Islet precursor cell (in vitro differentiated cells): ENCODE measurements around the gene GIN1.
"Not testable (repeated sequence)": the region's sequence is repeated elsewhere in the genome, so short reads cannot be mapped to it uniquely, and the experiment has no call there.

ENCODE experiments used
- DNase-seq: peaks from one replicate; pipeline ENCODE4 v3.0.0-alpha.2; 2018

GIN1 gene, protein sequence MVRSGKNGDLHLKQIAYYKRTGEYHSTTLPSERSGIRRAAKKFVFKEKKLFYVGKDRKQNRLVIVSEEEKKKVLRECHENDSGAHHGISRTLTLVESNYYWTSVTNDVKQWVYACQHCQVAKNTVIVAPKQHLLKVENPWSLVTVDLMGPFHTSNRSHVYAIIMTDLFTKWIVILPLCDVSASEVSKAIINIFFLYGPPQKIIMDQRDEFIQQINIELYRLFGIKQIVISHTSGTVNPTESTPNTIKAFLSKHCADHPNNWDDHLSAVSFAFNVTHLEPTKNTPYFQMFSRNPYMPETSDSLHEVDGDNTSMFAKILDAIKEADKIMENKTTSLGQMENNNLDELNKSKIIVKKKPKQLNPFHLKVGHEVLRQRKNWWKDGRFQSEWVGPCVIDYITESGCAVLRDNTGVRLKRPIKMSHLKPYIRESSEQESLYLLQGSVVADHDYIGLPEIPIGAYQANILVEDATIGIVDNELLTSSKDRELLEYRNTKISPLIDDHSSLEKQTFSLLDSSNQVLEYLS

DNA sequence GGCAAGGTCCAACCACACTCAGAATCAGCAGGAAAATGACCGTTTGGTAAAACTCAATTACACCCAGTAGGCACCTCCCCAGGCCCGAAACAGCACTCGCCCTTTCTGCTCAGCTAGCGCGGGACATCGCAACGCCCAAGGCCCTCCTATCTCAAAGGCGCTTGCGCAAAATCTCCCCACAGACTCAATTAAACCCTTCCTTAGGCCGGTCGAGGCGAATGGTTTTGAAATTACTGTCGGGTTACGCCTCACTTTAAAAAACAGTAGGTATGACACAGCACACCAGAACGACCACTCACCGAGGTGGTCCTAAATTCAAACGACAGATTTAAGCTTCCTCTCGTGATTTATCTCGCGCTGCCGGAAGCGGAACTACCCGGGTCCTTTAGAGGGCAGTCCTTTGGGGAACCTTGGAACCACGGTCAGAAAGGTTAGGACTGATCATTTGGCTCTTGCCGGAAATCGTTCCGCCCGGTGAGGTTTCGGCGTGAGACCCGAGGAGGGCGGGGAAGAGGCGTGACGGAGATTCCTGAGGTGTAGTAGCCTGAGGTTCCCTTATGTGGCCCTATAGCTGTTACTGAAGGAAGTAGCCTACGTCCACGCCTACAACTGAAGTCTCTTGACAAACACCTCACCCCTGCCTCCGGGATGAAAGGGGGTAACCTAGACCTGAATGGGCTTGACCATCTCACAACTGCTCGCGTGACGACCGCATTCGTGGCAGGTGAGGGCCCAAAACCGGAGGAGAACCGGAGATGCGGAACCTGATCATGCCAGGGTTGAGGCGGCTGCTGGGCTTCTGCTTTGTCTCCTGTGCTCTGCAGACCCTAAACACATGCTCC lies at the start of gene GIN1, which contains the start of gene PPIP5K2:
GIN1 (minus strand) TSS at position 374 of the 842 bp plus-strand sequence. CDS start 11,431 bp downstream, outside the sequence.
PPIP5K2 (plus strand) TSS at position 537 of the 842 bp plus-strand sequence. CDS start 9,289 bp downstream, outside the sequence.
- peak; percentile 99 for DNase-seq

- DNase-seq = no peak
These were observed 46.8 kb upstream of the GIN1 start for GRCh38 chr5:103166706-103167105.

DNA sequence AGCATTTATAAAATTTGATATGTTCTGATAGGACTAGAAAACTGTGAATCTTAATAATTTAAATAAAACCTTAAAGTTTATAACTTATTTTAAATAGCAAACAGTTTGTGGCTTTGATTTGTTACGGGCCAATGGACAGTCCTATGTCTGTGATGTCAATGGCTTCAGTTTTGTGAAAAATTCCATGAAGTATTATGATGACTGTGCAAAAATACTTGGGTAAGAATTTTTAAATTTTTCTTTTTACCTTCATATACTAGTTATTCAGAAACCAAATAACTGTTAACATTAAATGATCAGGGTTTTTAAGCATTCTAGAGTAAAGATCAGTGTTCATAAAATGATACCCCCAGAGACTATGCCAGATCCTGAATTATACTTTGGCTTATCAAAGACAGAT lies 31.2 kb upstream of the GIN1 start:
- DNase-seq = no peak

DNA sequence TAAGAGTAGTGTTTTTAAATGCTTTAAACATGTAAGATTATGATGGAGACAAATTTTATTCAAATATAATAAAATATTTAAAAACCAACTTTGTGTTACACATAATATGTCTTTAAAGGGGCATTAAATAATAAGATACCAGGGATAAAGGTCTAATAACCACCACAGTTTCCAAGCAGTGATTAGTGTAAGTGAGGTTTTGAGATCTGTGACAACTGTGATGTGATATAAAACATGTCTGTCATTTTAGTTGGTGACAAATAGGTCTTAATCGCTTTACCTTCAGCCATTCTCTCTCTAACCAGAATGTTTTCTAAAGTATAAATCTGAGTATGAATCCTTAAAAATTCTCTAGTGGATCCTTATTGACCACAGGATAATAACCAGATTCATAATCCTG lies 28.3 kb upstream of the GIN1 start:
- no peak for DNase-seq

DNA sequence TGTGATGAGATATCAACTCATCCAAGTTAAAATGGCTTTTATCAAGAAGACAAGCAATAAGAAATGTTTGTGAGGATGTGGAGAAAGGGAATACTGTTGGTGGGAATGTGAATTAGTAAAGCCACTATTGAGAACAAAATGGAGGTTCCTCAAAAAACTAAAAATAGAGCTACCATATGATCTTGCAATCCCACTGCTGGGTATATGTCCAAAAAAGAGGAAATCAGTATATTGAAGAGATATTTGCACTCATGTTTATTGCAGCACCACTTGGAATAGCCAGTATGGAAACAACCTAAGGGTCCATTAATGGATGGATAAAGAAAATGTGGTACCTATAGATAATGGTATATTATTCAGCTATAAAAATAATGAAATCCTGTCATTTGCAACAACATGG lies 25.3 kb upstream of the GIN1 start:
- DNase-seq = no peak

DNA sequence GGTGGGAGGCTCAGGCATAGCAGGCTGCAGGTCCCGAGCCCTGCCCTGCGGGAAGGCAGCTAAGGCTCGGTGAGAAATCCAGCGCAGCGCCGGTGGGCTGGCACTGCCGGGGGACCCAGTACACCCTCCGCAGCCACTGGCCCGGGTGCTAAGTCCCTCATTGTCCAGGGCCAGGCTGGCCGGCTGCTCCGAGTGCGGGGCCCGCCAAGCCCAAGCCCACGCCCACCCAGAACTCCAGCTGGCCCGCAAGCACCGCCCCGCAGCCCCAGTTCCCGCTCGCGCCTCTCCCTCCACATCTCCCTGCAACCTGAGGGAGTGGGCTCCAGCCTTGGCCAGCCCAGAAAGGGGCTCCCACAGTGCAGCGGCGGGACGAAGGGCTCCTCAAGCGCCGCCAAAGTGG lies 22.2 kb upstream of the GIN1 start:
- DNase-seq = not testable (repeated sequence)

DNA sequence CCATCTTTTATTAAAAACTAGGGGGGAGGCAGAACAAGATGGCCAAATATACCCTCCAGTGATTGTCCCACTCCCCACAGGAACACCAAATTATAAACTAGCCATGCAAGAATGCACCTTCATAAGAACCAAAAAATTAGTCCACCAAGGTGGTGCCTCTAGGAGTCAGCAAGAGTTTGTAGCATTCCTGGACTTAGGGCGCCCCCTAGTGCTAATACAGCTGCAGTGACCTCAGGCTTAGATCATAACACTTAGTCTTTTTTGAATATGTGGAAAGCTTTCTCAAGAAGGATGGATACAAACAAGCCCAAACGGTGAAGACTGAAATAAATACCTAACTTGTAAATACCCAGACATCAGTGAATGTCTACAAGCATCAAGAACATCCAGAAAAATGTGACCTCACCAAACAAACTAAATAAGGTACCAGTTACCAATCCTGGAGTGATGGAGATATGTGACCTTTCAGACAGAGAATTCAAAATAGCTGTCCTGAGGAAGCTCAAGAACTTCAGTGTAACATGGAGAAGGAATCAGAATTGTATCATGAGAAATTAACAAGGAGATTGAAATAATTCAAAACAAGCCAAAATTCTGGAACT lies 19.4 kb upstream of the GIN1 start:
- peak; percentile 83 for DNase-seq

DNA sequence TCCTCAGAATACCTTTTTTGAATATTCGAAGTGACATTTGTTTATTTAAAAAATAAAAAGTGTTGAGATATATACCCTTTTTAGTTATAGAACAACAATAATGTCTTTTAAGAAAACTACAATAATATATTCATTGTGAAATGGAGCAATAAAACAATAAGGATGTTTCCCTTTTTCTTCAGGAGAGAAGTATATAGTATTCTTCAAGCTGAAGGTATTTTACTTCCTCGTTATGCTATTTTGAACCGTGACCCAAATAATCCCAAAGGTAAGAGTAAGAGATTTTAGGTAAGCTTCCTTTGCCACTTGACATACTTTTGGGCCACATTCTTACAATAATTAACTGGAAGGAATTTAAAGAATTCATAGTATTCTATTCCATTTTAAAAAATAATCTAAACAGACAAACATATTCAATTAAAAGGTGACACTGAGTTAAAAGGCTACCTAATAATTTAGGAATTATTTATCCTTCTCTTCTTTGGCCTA lies 18.3 kb upstream of the GIN1 start:
- no peak for DNase-seq

DNA sequence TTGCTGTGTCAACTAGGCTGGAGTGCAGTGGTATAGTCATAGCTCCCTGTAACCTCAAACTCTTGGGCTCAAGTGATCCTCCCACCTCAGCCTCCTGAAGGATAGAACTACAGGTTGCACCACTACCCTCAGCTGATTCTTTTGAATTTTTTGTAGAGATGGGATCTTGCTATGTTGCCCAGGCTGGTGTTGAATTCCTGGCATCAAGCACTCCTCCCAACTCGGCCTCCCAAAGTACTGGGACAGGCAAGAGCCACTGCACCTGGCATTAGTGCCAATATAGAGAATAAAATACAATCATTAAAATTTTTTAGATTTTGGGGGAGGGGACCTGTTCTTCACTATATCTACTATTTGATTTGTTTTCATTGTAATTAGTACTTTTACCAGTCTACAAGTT lies 15.5 kb upstream of the GIN1 start:
- DNase-seq = no peak

- DNase-seq = no peak
These were observed 13.3 kb upstream of the GIN1 start for GRCh38 chr5:103133231-103133630.

DNA sequence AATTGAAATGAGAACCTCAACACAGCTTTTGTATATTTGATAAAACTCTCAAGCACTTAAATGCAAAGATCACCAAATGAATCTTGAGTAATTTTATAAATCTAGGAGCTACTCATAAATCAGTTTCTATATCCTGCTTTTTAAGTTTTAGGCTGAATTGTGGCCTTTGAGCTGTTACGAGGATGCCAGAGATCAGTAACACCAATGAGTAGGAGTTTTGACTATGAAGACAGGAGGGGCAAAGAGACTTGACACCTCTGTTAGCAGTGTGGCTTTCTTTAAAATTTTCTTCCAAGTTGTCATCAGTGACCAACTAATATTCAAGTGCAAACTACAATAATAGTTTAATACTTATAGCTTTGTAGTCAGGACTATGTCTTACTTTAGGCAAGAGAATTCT lies 12.7 kb upstream of the GIN1 start:
- DNase-seq = no peak

DNA sequence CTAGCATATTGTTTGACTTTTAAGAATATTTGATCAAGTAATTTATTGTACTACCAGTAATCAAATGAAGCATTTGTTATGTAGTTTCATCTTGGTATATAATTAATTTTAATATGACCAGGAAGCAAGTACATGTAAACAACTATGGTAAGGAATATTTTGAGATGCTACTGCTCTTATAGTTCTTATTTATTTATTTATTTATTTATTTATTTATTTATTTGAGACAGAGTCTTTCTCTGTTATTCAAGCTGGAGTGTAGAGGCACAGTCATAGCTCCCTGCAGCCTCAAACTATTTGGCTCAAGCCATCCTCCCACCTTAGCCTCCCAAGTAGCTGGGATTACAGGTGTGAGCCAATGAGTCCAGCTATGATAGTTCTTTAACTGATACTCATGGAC lies 8.3 kb upstream of the GIN1 start:
- no peak for DNase-seq

DNA sequence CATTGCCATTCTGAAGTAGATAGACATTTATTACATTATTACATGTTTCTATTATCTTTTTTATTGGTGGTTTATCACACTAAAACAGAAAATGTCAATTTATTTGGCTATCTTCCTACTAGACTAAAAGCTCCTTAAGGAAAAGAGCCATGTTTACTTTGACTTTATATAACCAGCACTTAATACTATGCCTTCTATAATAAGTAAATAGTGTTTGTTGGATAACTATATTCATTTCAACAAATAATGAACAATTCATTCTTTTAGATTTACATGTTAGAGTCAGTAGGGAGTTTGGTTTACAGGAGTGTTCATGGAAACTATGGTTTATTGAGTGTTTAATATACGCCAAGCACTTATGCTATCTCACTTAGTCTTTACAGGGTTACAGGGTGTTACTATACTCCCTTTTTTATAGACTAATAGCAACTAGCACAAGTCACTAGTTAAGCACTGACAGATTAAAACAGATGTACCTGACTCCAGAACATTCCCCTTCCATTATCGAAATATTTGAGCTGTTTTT lies 7.4 kb upstream of the GIN1 start:
- no peak for DNase-seq

DNA sequence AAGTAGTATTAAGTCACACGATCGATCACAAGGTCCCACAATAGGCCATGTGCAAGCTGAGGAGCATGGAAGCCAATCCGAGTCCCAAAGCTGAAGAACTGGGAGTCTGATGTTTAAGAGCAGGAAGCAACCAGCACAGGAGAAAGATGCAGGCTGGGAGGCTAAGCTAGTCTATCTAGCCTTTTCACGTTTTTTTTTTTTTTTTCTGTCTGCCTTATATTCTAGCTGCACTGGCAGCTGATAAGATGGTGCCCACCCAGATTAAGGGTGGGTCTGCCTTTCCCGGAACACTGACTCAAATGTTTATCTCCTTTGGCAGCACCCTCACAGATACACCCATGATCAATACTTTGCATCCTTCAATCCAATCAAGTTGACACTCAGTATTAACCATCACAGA lies 6.6 kb upstream of the GIN1 start:
- DNase-seq = no peak

DNA sequence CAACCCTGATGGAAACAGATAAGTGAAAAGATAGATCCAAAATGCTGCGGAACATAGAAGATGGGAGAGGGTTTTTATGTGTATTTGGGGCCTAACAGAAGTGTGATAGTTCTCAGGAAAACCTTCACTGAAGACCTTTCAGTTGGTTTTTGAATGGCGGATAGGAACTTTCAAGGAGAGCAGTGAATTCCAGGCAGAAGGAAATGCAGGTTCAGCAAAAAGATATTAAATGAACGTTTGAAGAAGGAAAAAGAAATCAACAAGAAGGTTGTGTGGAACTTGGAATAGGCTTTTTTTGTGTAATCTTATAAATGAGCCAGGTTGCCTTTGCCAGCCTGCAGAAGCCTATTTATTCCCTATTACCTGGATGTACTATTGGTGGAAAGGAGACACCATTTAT lies 2.3 kb upstream of the GIN1 start:
- DNase-seq = no peak

- peak; percentile 57 for DNase-seq
These were observed 766 bp upstream of the GIN1 start for GRCh38 chr5:103120607-103121200.

- no peak for DNase-seq
These were observed 721 bp downstream of the GIN1 start for GRCh38 chr5:103119070-103119764.

GRCh38 chr5:103117471-103117991 lies 2.4 kb downstream of the GIN1 start:
- no peak for DNase-seq

- DNase-seq = no peak
These were observed 5.5 kb downstream of the GIN1 start for GRCh38 chr5:103114440-103114839.

GRCh38 chr5:103112910-103113309 lies 7.0 kb downstream of the GIN1 start:
- DNase-seq = no peak

DNA sequence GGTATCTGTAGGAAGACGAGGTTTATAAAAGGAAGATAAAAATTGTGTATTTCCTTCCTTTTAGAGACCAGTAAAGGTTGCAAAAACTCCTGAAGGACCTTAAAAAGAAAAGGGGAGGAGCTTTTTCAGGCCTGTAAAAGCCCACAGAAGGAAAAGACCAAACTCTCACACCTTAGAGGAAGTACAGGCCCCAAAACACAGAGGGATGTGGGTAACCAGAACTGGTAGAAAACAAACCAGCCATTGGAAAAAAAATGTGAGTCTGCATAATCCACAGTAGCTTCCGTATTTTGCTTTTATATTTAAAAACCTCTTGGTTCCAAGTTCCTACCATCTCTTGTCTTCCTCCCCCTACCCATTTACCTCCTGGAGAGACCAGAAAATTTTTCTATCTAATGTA lies 8.5 kb downstream of the GIN1 start:
- no peak for DNase-seq

GRCh38 chr5:103110403-103110802 lies 9.5 kb downstream of the GIN1 start:
- DNase-seq = no peak
